Fibroblast of lung (primary cell): ENCODE results near the gene GADD45G.

Experiments
- CTCF ChIP-seq, 2 donors: IDR thresholded peaks in 1 of 2; conservative IDR thresholded peaks in 1 of 2; 1 replicate in 1 of 2; 2 replicates in 1 of 2; pipeline ENCODE4 v1.5.1; 2011 to 2012; ENCODE audit warnings: low read length in 2 of 2, control low read depth in 1 of 2, inconsistent platforms in 1 of 2, low read depth in 1 of 2, mild to moderate bottlenecking in 1 of 2
- EZH2 ChIP-seq: IDR thresholded peaks from 2 replicates; pipeline ENCODE4 v1.5.1; 2012; ENCODE audit warnings: low read length, control low read depth, mild to moderate bottlenecking; ENCODE audit errors: missing control alignments

GRCh38 chr9:89621031-89621430, 16.2 kb downstream of the GADD45G start:
- TF ChIP-seq CTCF (conservative IDR thresholded peaks at IDR 0.05 in 1 of 2, IDR thresholded peaks at IDR 0.05 in 1 of 2; ENCODE audit: low read depth in 1 of 2, low read length in 2 of 2) (no peak), EZH2 (no peak)
